ENCODE measurements around the gene SFXN5.

SFXN5 gene

DNA sequence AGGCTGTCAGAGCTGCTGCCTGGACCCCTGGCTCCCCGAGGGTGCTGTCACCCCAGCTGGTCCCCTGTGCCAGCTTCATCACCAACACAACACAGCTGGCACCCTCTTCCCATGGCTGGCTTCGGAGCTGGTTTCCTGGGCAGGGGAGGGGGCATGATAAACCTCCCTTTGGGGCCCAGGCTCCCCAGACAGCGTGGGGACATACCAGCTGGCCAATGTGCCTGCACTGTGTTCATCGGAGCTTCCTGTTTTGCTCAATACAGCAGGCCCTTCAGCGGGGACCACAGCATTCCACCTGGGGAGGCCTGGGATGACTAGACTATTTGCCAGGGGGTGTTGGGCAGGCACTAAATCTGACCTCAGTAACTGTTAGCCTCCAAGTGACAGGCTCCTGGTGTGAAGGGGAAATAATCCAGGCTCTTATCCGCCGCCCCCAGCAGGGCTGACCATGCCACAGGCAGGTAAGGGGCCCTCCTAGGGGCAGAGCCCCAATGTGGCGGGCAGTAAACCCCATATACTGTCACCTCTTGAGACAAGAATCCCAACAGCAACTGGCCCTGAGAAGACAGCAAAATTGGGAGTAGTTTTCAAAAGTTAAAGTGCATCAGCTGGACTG, 109.6 kb downstream of the SFXN5 start:
- TF ChIP-seq L3MBTL2 (conservative IDR thresholded peaks at IDR 0.05) (no peak), FOXM1 (IDR thresholded peaks at IDR 0.05; ENCODE audit: borderline replicate concordance) (no peak), SUZ12 (IDR thresholded peaks at IDR 0.05) (no peak), HDGF (IDR thresholded peaks at IDR 0.05; ENCODE audit: borderline replicate concordance) (no peak), CTBP1 (IDR thresholded peaks at IDR 0.05; ENCODE audit: borderline replicate concordance) (no peak), TARDBP (IDR thresholded peaks at IDR 0.05) (no peak), SP1 (IDR thresholded peaks at IDR 0.05) (no peak), FOXA1 (IDR thresholded peaks at IDR 0.05) (no peak), BHLHE40 (IDR thresholded peaks at IDR 0.05; ENCODE audit: borderline replicate concordance) (no peak), ARNT (IDR thresholded peaks at IDR 0.05) (no peak), FOXK2 (IDR thresholded peaks at IDR 0.05) (no peak), ELF4 (IDR thresholded peaks at IDR 0.05) (no peak), NFRKB (IDR thresholded peaks at IDR 0.05) (no peak), LEF1 (IDR thresholded peaks at IDR 0.05; ENCODE audit: borderline replicate concordance) (no peak), ZNF384 (IDR thresholded peaks at IDR 0.05) (no peak)
- TF ChIP-seq, protein P1, sequence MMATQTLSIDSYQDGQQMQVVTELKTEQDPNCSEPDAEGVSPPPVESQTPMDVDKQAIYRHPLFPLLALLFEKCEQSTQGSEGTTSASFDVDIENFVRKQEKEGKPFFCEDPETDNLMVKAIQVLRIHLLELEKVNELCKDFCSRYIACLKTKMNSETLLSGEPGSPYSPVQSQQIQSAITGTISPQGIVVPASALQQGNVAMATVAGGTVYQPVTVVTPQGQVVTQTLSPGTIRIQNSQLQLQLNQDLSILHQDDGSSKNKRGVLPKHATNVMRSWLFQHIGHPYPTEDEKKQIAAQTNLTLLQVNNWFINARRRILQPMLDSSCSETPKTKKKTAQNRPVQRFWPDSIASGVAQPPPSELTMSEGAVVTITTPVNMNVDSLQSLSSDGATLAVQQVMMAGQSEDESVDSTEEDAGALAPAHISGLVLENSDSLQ (IDR thresholded peaks at IDR 0.05) = no peak
- POLR2A ChIA-PET = no interaction called here
- CTCF ChIA-PET = no interaction called here
- no peak for DNase-seq (ENCODE audit: extremely low spot score)

- ChIA-PET POLR2A (no interaction called here), CTCF (no interaction called here)
- DNase-seq (ENCODE audit: extremely low spot score) = no peak
- no peak for TF ChIP-seq SUZ12 (IDR thresholded peaks at IDR 0.05)
- TF ChIP-seq ARNT (IDR thresholded peaks at IDR 0.05) = no peak
- TF ChIP-seq FOXK2 (IDR thresholded peaks at IDR 0.05) = no peak
- no peak for TF ChIP-seq SP1 (IDR thresholded peaks at IDR 0.05)
- TF ChIP-seq LEF1 (IDR thresholded peaks at IDR 0.05; ENCODE audit: borderline replicate concordance) = no peak
Measured at GRCh38 chr2:72961036-72961720, 110.3 kb downstream of the SFXN5 start.

- CTCF ChIA-PET = interaction anchor here (0.7 to 0.9 kb wide), 2 partner anchors 13 to 192 kb away, joined by 3 read pairs; no protein-coding TSS in a partner anchor
- TF ChIP-seq FOXM1 (IDR thresholded peaks at IDR 0.05; ENCODE audit: borderline replicate concordance) = no peak
- TF ChIP-seq SP1 (IDR thresholded peaks at IDR 0.05) = no peak
- TF ChIP-seq CTBP1 (IDR thresholded peaks at IDR 0.05; ENCODE audit: borderline replicate concordance) = no peak
- TF ChIP-seq TARDBP (IDR thresholded peaks at IDR 0.05) = no peak
- TF ChIP-seq FOXA1 (IDR thresholded peaks at IDR 0.05) = no peak
- no peak for TF ChIP-seq NFRKB (IDR thresholded peaks at IDR 0.05)
- TF ChIP-seq SUZ12 (IDR thresholded peaks at IDR 0.05) = no peak
- no peak for TF ChIP-seq FOXK2 (IDR thresholded peaks at IDR 0.05)
- no peak for TF ChIP-seq BHLHE40 (IDR thresholded peaks at IDR 0.05; ENCODE audit: borderline replicate concordance)
- no peak for TF ChIP-seq L3MBTL2 (conservative IDR thresholded peaks at IDR 0.05)
- no peak for TF ChIP-seq ZNF384 (IDR thresholded peaks at IDR 0.05)
- TF ChIP-seq ELF4 (IDR thresholded peaks at IDR 0.05) = no peak
- TF ChIP-seq, protein P1 (IDR thresholded peaks at IDR 0.05) = no peak
- no peak for TF ChIP-seq ARNT (IDR thresholded peaks at IDR 0.05)
- no peak for TF ChIP-seq LEF1 (IDR thresholded peaks at IDR 0.05; ENCODE audit: borderline replicate concordance)
- no peak for TF ChIP-seq HDGF (IDR thresholded peaks at IDR 0.05; ENCODE audit: borderline replicate concordance)
- no peak for DNase-seq (ENCODE audit: extremely low spot score)
- POLR2A ChIA-PET = no interaction called here
Measured at GRCh38 chr2:72959995-72960981, 111.2 kb downstream of the SFXN5 start.

DNA sequence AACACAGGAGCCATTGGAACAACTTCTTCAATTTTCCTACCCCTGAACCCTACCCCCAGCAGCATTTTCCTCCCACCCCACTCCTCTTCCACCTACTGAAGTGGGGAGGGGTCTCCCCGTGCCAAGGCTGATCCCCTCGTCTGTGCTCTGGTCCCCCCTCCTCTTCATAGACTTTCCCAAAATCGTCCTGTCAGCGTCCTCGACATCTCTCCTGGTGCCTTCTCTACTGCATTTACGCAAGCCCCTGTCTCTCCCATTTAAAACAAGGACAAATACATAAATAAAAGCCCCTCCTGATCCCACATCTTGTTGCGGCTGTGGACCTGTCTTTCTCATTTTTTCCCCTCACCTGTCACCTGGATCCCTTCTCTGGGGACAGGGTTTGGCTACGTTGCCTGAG, 112.0 kb downstream of the SFXN5 start:
- ChIA-PET CTCF (interaction anchor here (0.9 kb wide), 1 partner anchor 14 kb away, joined by 3 read pairs; no protein-coding TSS in a partner anchor), POLR2A (no interaction called here)
- TF ChIP-seq FOXK2 (IDR thresholded peaks at IDR 0.05) (no peak), LEF1 (IDR thresholded peaks at IDR 0.05; ENCODE audit: borderline replicate concordance) (no peak), FOXA1 (IDR thresholded peaks at IDR 0.05) (no peak), CTBP1 (IDR thresholded peaks at IDR 0.05; ENCODE audit: borderline replicate concordance) (no peak), TARDBP (IDR thresholded peaks at IDR 0.05) (no peak), ZNF384 (IDR thresholded peaks at IDR 0.05) (no peak), HDGF (IDR thresholded peaks at IDR 0.05; ENCODE audit: borderline replicate concordance) (no peak), ELF4 (IDR thresholded peaks at IDR 0.05) (no peak), FOXM1 (IDR thresholded peaks at IDR 0.05; ENCODE audit: borderline replicate concordance) (no peak), SUZ12 (IDR thresholded peaks at IDR 0.05) (no peak), L3MBTL2 (conservative IDR thresholded peaks at IDR 0.05) (no peak)
- TF ChIP-seq, protein P1 (IDR thresholded peaks at IDR 0.05) = no peak
- DNase-seq (ENCODE audit: extremely low spot score) = no peak
